ENCODE measurements around the gene WRAP73.

The WRAP73 gene

GRCh38 chr1:3641816-3642215 lies 8.1 kb downstream of the WRAP73 start:
- H3K27me3 ChIP-seq, result no peaks in the 10 kb centered on the region
- no peak overlapping the region for H3K27ac ChIP-seq
- DNase-seq, result no peak
- H3K4me3 ChIP-seq, result no peak overlapping the region
- H3K36me3 ChIP-seq, result peaks cover 53 to 90% (median 54%) of the 10 kb centered on the region in 3 donors
- H3K4me1 ChIP-seq, result no peaks in the 10 kb centered on the region
- H3K9me3 ChIP-seq, result no peaks in the 10 kb centered on the region
- no peak for TF ChIP-seq CTCF (IDR thresholded peaks at IDR 0.05)
- intact Hi-C loops (cut with DNase I; ENCODE audit: low total_unique reads), result no loop called here

GRCh38 chr1:3641046-3641760 lies 8.7 kb downstream of the WRAP73 start:
- DNase-seq, result no peak
- Histone ChIP-seq H3K27ac (no peak overlapping the region), H3K9me3 (no peaks in the 10 kb centered on the region), H3K36me3 (peaks cover 53 to 90% (median 54%) of the 10 kb centered on the region in 3 donors), H3K4me3 (no peak overlapping the region), H3K4me1 (no peaks in the 10 kb centered on the region), H3K27me3 (no peaks in the 10 kb centered on the region)
- TF ChIP-seq CTCF (IDR thresholded peaks at IDR 0.05), result no peak
- intact Hi-C loops (cut with DNase I; ENCODE audit: low total_unique reads), result no loop called here

GRCh38 chr1:3640121-3640837 lies 9.6 kb downstream of the WRAP73 start:
- H3K9me3 ChIP-seq, result no peaks in the 10 kb centered on the region
- H3K27ac ChIP-seq, result no peak overlapping the region
- intact Hi-C loops (cut with DNase I; ENCODE audit: low total_unique reads), result no loop called here
- peaks cover 51 to 91% (median 55%) of the 10 kb centered on the region in 3 donors for H3K36me3 ChIP-seq
- H3K4me3 ChIP-seq, result no peak overlapping the region
- H3K4me1 ChIP-seq, result no peaks in the 10 kb centered on the region
- no peak for TF ChIP-seq CTCF (IDR thresholded peaks at IDR 0.05)
- DNase-seq, result no peak
- no peaks in the 10 kb centered on the region for H3K27me3 ChIP-seq

GRCh38 chr1:3639397-3639911 lies 10.4 kb downstream of the WRAP73 start:
- Histone ChIP-seq H3K9me3 (no peaks in the 10 kb centered on the region), H3K4me1 (no peaks in the 10 kb centered on the region), H3K4me3 (no peak overlapping the region), H3K27ac (no peak overlapping the region), H3K36me3 (peaks cover 55 to 91% (median 63%) of the 10 kb centered on the region in 3 donors), H3K27me3 (no peaks in the 10 kb centered on the region)
- DNase-seq, result no peak
- TF ChIP-seq CTCF (IDR thresholded peaks at IDR 0.05), result no peak
- intact Hi-C loops (cut with DNase I; ENCODE audit: low total_unique reads), result no loop called here

GRCh38 chr1:3638676-3639075 lies 11.2 kb downstream of the WRAP73 start:
- intact Hi-C loops (cut with DNase I; ENCODE audit: low total_unique reads), result no loop called here
- no peak overlapping the region for H3K4me3 ChIP-seq
- H3K27ac ChIP-seq, result no peak overlapping the region
- H3K27me3 ChIP-seq, result no peaks in the 10 kb centered on the region
- TF ChIP-seq CTCF (IDR thresholded peaks at IDR 0.05), result no peak
- H3K9me3 ChIP-seq, result no peaks in the 10 kb centered on the region
- peaks cover 62 to 96% (median 71%) of the 10 kb centered on the region in 3 donors for H3K36me3 ChIP-seq
- DNase-seq, result no peak
- H3K4me1 ChIP-seq, result no peaks in the 10 kb centered on the region
